Mononuclear cell (primary cell): Measurements from ENCODE around the gene SIVA1. TPM values are rescaled to one million over a fixed set of nuclear protein-coding genes. Genes with fewer than 3 reads are reported as not detected.

Source experiments
- H3K27me3 ChIP-seq: 2 replicates; pipeline ENCODE4 v1.6.0; 2011; ENCODE audit warnings: low read length, control low read depth; ENCODE audit not compliant: insufficient read depth
- H3K4me1 ChIP-seq: 2 replicates; pipeline ENCODE4 v1.5.1; 2011; ENCODE audit warnings: mild to moderate bottlenecking, low read length, control low read depth; ENCODE audit not compliant: insufficient read depth
- H3K4me3 ChIP-seq: 2 replicates; pipeline ENCODE4 v1.5.1; 2011; ENCODE audit warnings: mild to moderate bottlenecking, low read length, moderate library complexity
- H3K9me3 ChIP-seq: 2 replicates; pipeline ENCODE4 v1.5.1; 2011; ENCODE audit warnings: low read depth, mild to moderate bottlenecking, control low read depth, low read length
- total RNA-seq: library from RNA; depleted of rRNA; stranded (reverse); fragments of >200 nt; gene quantifications from one replicate; pipeline ENCODE4 v1.2.3, GENCODE V29; 2012

The SIVA1 gene
- total RNA-seq, 1 donor, result 66.9 TPM

DNA sequence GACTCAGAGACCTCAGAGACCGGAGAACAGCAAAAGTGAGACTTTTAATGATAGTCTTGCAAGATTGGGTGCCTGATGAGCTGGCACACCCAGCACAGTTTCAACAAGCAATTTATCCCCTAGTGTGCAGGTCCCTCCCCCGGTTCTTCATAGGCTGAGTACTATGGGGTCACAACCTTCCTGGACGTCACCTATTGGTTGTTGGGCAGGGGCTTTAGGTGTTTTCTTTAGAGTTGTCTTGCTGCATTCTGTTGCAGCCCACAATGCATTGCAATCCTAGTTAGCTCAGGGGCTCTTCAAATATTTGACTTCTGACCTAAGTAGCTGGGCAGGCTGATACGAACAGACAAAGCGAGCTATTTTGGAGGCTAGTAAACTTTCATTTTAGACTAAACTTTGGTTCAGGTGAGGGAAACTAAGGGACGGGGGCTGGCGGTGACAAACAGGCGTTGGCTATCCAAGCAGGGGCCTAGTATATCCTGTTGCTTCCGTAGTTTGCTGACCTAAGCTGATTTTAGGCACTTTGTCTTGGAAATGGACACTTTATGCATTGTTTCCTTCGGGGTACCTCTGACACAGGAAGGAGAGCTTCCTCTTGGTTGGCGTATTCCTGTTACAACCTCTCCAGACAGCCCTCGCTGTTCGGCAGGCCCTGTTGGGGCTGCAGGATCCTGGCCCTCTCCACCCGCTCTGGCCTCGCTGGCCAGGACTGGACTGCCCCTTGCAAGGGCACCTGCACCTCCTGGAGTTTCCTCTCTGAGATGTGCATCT lies 14.1 kb downstream of the SIVA1 start:
- Histone ChIP-seq H3K4me3 (no peak overlapping the region), H3K4me1 (peaks cover 4% of the 10 kb centered on the region), H3K27me3 (no peaks in the 10 kb centered on the region), H3K9me3 (no peaks in the 10 kb centered on the region)

- Histone ChIP-seq H3K4me3 (no peak overlapping the region), H3K4me1 (peaks cover 4% of the 10 kb centered on the region), H3K27me3 (no peaks in the 10 kb centered on the region), H3K9me3 (no peaks in the 10 kb centered on the region)
Observed at GRCh38 chr14:104767634-104767918, 14.6 kb downstream of the SIVA1 start.

GRCh38 chr14:104768437-104769323 lies 15.7 kb downstream of the SIVA1 start:
- Histone ChIP-seq H3K27me3 (no peaks in the 10 kb centered on the region), H3K4me1 (peaks cover 4% of the 10 kb centered on the region), H3K9me3 (no peaks in the 10 kb centered on the region), H3K4me3 (no peak overlapping the region)

GRCh38 chr14:104769324-104770071 lies 16.6 kb downstream of the SIVA1 start:
- no peaks in the 10 kb centered on the region for H3K27me3 ChIP-seq
- no peak overlapping the region for H3K4me3 ChIP-seq
- peaks cover 4% of the 10 kb centered on the region for H3K4me1 ChIP-seq
- no peaks in the 10 kb centered on the region for H3K9me3 ChIP-seq

- Histone ChIP-seq H3K27me3 (no peaks in the 10 kb centered on the region), H3K9me3 (no peaks in the 10 kb centered on the region), H3K4me1 (peaks cover 4% of the 10 kb centered on the region), H3K4me3 (no peak overlapping the region)
Observed at GRCh38 chr14:104770072-104770579, 17.2 kb downstream of the SIVA1 start.

DNA sequence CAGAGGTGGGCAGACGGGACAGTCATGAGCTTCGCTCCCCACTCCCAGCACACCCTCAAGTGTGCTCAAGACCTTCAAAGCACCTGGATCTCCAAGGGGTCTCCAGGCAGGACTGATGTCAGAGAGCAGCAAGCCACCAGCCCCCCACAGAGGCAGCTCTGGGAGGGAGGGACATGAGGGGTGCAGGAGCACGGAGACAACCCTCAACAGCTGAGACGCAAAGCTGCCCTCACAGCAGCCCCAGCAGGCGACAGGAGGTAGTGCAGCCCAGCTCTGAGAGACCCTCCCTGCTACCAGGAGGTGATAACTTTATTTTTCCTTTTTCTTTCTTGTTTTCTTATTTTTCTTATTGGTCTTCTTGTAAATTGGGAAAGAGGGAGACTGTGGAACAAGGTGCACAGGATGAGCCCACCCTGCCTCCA lies 17.9 kb downstream of the SIVA1 start:
- Histone ChIP-seq H3K4me1 (peaks cover 4% of the 10 kb centered on the region), H3K4me3 (no peak overlapping the region), H3K9me3 (no peaks in the 10 kb centered on the region), H3K27me3 (no peaks in the 10 kb centered on the region)

DNA sequence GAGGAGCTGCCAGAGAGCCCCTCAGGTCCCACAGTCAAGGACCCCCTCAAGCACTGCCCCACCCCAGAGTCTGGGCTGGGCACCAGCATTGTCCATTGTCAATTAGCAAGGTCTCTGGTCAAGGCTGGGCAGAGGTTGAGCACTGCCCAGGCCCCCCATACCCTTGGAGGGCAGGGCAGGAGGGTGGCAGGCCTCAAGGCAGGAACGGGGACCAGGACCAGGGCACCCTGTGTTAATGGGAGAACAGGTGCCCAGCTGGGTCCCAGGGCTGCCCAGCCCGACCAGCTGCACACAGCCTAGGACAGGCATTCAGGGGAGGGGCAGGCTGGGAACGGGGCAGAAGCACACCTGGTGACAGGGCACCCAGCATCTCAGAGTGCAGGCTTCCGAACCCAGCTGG lies 18.4 kb downstream of the SIVA1 start:
- Histone ChIP-seq H3K4me3 (no peak overlapping the region), H3K9me3 (no peaks in the 10 kb centered on the region), H3K4me1 (peaks cover 4% of the 10 kb centered on the region), H3K27me3 (no peaks in the 10 kb centered on the region)

DNA sequence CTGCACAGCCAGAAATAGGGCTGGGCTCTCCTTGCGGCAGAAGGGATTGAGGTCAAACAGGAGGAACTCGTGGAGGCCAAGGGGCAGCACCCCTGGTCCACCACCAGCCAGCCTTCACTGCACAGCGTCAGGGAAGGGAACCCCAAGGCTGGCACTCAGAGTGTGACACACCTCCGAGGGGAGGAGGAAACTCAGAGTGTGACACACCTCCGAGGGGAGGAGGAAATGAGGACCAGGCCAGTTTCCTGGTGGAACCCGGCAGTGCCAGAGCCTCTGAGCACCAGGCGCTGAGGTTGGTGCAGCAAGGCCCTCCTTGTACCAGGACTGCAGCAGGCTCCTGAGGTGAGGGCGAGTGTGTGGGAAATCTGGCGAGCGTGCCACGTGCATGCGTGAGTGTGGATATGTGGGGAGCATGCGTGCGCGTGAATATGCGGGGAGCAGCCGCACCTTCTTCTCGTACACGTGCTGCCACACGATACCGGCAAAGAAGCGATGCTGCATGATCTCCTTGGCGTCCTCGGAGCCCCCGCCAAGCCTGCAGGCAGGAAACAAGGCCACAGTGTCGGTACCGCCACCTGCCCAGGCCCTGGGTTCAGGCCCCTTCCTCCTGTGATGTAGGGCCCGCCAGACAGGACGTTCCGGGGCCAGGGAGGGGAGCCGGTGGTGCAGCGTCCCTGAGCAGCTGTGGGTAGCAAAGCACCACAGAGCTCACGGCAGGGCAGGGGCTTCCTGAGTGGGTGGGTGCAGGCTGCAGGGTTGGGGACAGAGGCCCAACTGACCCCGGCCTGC lies 19.2 kb downstream of the SIVA1 start:
- Histone ChIP-seq H3K9me3 (no peaks in the 10 kb centered on the region), H3K27me3 (no peaks in the 10 kb centered on the region), H3K4me3 (no peak overlapping the region), H3K4me1 (peaks cover 4% of the 10 kb centered on the region)

DNA sequence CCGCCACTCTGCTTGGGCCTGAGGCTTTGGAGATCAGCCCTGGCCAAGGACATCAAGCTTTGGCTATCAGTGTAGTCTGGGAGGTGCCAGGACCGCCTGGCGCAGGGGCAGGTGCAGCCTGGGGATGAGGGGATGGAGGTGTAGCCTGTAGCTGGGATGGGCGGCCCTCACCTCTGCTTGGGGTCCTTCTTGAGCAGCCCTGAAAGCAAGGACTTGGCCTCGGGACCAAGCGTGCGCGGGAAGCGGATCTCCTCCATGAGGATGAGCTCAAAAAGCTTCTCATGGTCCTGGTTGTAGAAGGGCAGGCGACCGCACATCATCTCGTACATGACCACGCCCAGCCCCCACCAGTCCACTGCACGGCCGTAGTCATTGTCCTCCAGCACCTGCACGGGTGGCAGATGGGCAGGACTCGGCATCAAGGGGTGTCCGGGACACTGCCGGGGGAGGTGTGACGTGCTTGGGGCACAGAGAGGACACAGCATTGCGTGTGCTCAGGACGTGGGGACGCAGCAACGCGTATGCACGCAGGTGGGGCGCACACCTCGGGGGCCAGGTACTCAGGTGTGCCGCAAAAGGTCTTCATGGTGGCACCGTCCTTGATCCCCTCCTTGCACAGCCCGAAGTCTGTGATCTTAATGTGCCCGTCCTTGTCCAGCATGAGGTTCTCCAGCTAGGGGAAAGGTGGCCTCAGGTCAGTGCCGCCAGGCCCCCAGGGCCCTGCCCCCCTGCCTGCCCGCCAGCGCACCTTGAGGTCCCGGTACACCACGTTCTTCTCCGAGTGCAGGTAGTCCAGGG lies 20.0 kb downstream of the SIVA1 start:
- Histone ChIP-seq H3K27me3 (no peaks in the 10 kb centered on the region), H3K9me3 (no peaks in the 10 kb centered on the region), H3K4me3 (no peak overlapping the region), H3K4me1 (peaks cover 4% of the 10 kb centered on the region)

GRCh38 chr14:104773505-104774452 lies 20.8 kb downstream of the SIVA1 start:
- H3K27me3 ChIP-seq, result no peaks in the 10 kb centered on the region
- no peaks in the 10 kb centered on the region for H3K4me1 ChIP-seq
- no peaks in the 10 kb centered on the region for H3K9me3 ChIP-seq
- H3K4me3 ChIP-seq, result no peak overlapping the region

GRCh38 chr14:104774453-104775072 lies 21.6 kb downstream of the SIVA1 start:
- no peaks in the 10 kb centered on the region for H3K9me3 ChIP-seq
- H3K4me1 ChIP-seq, result no peaks in the 10 kb centered on the region
- no peaks in the 10 kb centered on the region for H3K27me3 ChIP-seq
- no peak overlapping the region for H3K4me3 ChIP-seq

- H3K27me3 ChIP-seq, result no peaks in the 10 kb centered on the region
- H3K4me1 ChIP-seq, result no peaks in the 10 kb centered on the region
- no peaks in the 10 kb centered on the region for H3K9me3 ChIP-seq
- no peak overlapping the region for H3K4me3 ChIP-seq
Observed at GRCh38 chr14:104775073-104775489, 22.1 kb downstream of the SIVA1 start.

DNA sequence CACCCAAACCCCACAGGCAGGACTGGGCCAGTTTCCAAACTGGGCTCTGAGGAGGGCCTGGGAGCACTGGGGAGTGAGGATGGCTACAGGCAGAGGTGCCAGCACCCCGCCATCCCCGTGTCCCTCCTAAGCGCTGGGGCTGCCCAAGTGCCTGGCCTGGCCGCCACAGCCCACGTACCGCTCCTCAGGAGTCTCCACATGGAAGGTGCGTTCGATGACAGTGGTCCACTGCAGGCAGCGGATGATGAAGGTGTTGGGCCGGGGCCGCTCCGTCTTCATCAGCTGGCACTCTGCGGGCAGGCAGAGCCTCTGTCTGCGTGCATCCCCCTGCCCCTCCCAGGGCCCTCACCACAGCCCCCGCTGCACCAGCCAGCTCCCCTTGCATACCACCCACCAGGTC lies 23.5 kb downstream of the SIVA1 start:
- Histone ChIP-seq H3K4me3 (no peak overlapping the region), H3K27me3 (no peaks in the 10 kb centered on the region), H3K9me3 (no peaks in the 10 kb centered on the region), H3K4me1 (no peaks in the 10 kb centered on the region)
